ENCODE data around the gene TRIM41. TPM values are rescaled to one million over a fixed set of nuclear protein-coding genes. Genes with fewer than 3 reads are reported as not detected.
A peak's percentile ranks its signal among the peaks of the same experiment; 100 is the strongest.

The TRIM41 gene
- total and polyA plus RNA-seq, 9 of the 15 experiments (the other 6 are each of a cell fraction or from before 2014, with no cell fraction given), result 1.8 to 47.6 (median 20.9) TPM

GRCh38 chr5:181204826-181205760 is 18.0 kb upstream of the TRIM41 start, which contains the start of gene TRIM7 (continued):
- no peak for TF ChIP-seq BCLAF1 (IDR thresholded peaks at IDR 0.05; ENCODE audit: borderline replicate concordance in 1 of 2, control insufficient read depth in 1 of 2, low read depth in 2 of 2, low read length in 1 of 2)
- TF ChIP-seq SMAD4 (CRISPR knock-in tag; conservative IDR thresholded peaks at IDR 0.05), result 0 out of 2 replicates have a peak, but pooled peaks have one; percentile 9
- TF ChIP-seq SAP30 (IDR thresholded peaks at IDR 0.05; ENCODE audit: borderline replicate concordance, insufficient read depth, low read depth, low read length, poor library complexity, severe bottlenecking), result peak; percentile 18
- TF ChIP-seq ZNF232 (CRISPR knock-in tag; IDR thresholded peaks at IDR 0.05), result 0 out of 2 replicates have a peak, but pooled peaks have one; percentile 46
- TF ChIP-seq KDM2B (CRISPR knock-in tag; IDR thresholded peaks at IDR 0.05), result peak; percentile 87
- TF ChIP-seq ZMIZ1 (IDR thresholded peaks at IDR 0.05; ENCODE audit: low read depth in 2 of 2, low read length in 2 of 2), result no peak
- TF ChIP-seq SRF (CRISPR knock-in tag; IDR thresholded peaks at IDR 0.05), result no peak
- TF ChIP-seq ZNF449 (CRISPR knock-in tag; IDR thresholded peaks at IDR 0.05), result no peak
- TF ChIP-seq, protein P1, sequence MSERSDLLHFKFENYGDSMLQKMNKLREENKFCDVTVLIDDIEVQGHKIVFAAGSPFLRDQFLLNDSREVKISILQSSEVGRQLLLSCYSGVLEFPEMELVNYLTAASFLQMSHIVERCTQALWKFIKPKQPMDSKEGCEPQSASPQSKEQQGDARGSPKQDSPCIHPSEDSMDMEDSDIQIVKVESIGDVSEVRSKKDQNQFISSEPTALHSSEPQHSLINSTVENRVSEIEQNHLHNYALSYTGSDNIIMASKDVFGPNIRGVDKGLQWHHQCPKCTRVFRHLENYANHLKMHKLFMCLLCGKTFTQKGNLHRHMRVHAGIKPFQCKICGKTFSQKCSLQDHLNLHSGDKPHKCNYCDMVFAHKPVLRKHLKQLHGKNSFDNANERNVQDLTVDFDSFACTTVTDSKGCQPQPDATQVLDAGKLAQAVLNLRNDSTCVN (CRISPR knock-in tag; IDR thresholded peaks at IDR 0.05), result no peak
- no peak for TF ChIP-seq TSC22D4 (tag; IDR thresholded peaks at IDR 0.05)
- peak; percentile 5 for TF ChIP-seq CCNT2 (IDR thresholded peaks at IDR 0.05; ENCODE audit: borderline replicate concordance, extremely low read depth, insufficient read length, low read depth, low read length)
- peak; percentile 24; the same call in 1 of the 2 replicates for TF ChIP-seq CREB3L1 (IDR thresholded peaks at IDR 0.05; ENCODE audit: borderline replicate concordance, low read depth)

Data from K562 (cell line).